HG03064 (cell line): Measurements from ENCODE around the gene FBN1.

ENCODE experiments used
- ATAC-seq: cut with Tn5 transposase; IDR thresholded peaks from one replicate; pipeline ENCODE4 v1.9.1; 2021; ENCODE audit warnings: low read depth; ENCODE audit not compliant: unreplicated experiment

FBN1 gene

GRCh38 chr15:48477795-48478360 is 167.6 kb downstream of the FBN1 start:
- no peak for ATAC-seq

GRCh38 chr15:48475600-48476395 is 169.7 kb downstream of the FBN1 start:
- ATAC-seq = no peak

- no peak for ATAC-seq
These were observed 171.8 kb downstream of the FBN1 start for GRCh38 chr15:48473667-48474066.

GRCh38 chr15:48472756-48473155 is 172.8 kb downstream of the FBN1 start:
- no peak for ATAC-seq

GRCh38 chr15:48471073-48471472 is 174.4 kb downstream of the FBN1 start:
- ATAC-seq = no peak

- ATAC-seq = no peak
These were observed 175.4 kb downstream of the FBN1 start for GRCh38 chr15:48470096-48470495.

GRCh38 chr15:48469681-48470080 is 175.8 kb downstream of the FBN1 start:
- ATAC-seq = no peak

- no peak for ATAC-seq
These were observed 176.2 kb downstream of the FBN1 start for GRCh38 chr15:48469271-48469670.

GRCh38 chr15:48467801-48468200 is 177.7 kb downstream of the FBN1 start:
- ATAC-seq = no peak

GRCh38 chr15:48466820-48467219 is 178.7 kb downstream of the FBN1 start:
- ATAC-seq = no peak

GRCh38 chr15:48466079-48466478 is 179.4 kb downstream of the FBN1 start:
- ATAC-seq = no peak

- no peak for ATAC-seq
These were observed 180.1 kb downstream of the FBN1 start for GRCh38 chr15:48465410-48465809.

- no peak for ATAC-seq
These were observed 182.1 kb downstream of the FBN1 start for GRCh38 chr15:48463366-48463880.

- ATAC-seq = no peak
These were observed 182.8 kb downstream of the FBN1 start for GRCh38 chr15:48462688-48463087.

GRCh38 chr15:48459571-48460442 is 185.7 kb downstream of the FBN1 start:
- ATAC-seq = no peak

- no peak for ATAC-seq
These were observed 186.6 kb downstream of the FBN1 start for GRCh38 chr15:48458876-48459275.

- ATAC-seq = no peak
These were observed 189.4 kb downstream of the FBN1 start for GRCh38 chr15:48456134-48456533.

GRCh38 chr15:48451736-48452135 is 193.8 kb downstream of the FBN1 start:
- ATAC-seq = no peak

- no peak for ATAC-seq
These were observed 194.3 kb downstream of the FBN1 start for GRCh38 chr15:48451241-48451640.

- no peak for ATAC-seq
These were observed 195.8 kb downstream of the FBN1 start for GRCh38 chr15:48449734-48450133.

GRCh38 chr15:48447657-48448056 is 197.9 kb downstream of the FBN1 start:
- no peak for ATAC-seq
